ENCODE data around the gene SYNE3. TPM values are rescaled to one million over a fixed set of nuclear protein-coding genes. Genes with fewer than 3 reads are reported as not detected.

The SYNE3 gene
- total RNA-seq, 1 donor from 2014 or later, result 27.0 TPM

- intact Hi-C loops (cut with DNase I), result no loop called here
- H3K4me3 ChIP-seq, result no peak overlapping the region
- no peaks in the 10 kb centered on the region for H3K36me3 ChIP-seq
- no peak for TF ChIP-seq POLR2A (IDR thresholded peaks at IDR 0.05)
- TF ChIP-seq POLR2AphosphoS5 (IDR thresholded peaks at IDR 0.05; ENCODE audit: insufficient read depth in 1 of 2, low read depth in 1 of 2), result no peak
- TF ChIP-seq CTCF (IDR thresholded peaks at IDR 0.05), result no peak
- H3K9me3 ChIP-seq, result no peaks in the 10 kb centered on the region
- H3K27me3 ChIP-seq, result no peaks in the 10 kb centered on the region
- peak overlapping the region; percentile 77 for H3K27ac ChIP-seq
- no peak for DNase-seq (ENCODE audit: extremely low spot score in 2 of 2)
- H3K4me1 ChIP-seq, result peaks cover 57% of the 10 kb centered on the region
These were observed 26.3 kb downstream of the SYNE3 start for GRCh38 chr14:95490138-95490509.

GRCh38 chr14:95489214-95490137 lies 27.0 kb downstream of the SYNE3 start:
- Histone ChIP-seq H3K36me3 (no peaks in the 10 kb centered on the region), H3K9me3 (no peaks in the 10 kb centered on the region), H3K27me3 (no peaks in the 10 kb centered on the region), H3K4me3 (no peak overlapping the region), H3K27ac (peak overlapping the region; percentile 77), H3K4me1 (peaks cover 58% of the 10 kb centered on the region)
- TF ChIP-seq CTCF (IDR thresholded peaks at IDR 0.05) (no peak), POLR2AphosphoS5 (IDR thresholded peaks at IDR 0.05; ENCODE audit: insufficient read depth in 1 of 2, low read depth in 1 of 2) (peak in 1 of 2 donors; percentile 39)
- intact Hi-C loops (cut with DNase I), result no loop called here
- no peak for DNase-seq (ENCODE audit: extremely low spot score in 2 of 2)

GRCh38 chr14:95488376-95489213 lies 27.9 kb downstream of the SYNE3 start:
- H3K27ac ChIP-seq, result peak overlapping the region; percentile 77
- no peak overlapping the region for H3K4me3 ChIP-seq
- TF ChIP-seq POLR2AphosphoS5 (IDR thresholded peaks at IDR 0.05; ENCODE audit: insufficient read depth in 1 of 2, low read depth in 1 of 2) (no peak), CTCF (IDR thresholded peaks at IDR 0.05) (no peak)
- H3K4me1 ChIP-seq, result peaks cover 62% of the 10 kb centered on the region
- no peak for DNase-seq (ENCODE audit: extremely low spot score in 2 of 2)
- intact Hi-C loops (cut with DNase I), result no loop called here
- H3K9me3 ChIP-seq, result no peaks in the 10 kb centered on the region
- H3K27me3 ChIP-seq, result no peaks in the 10 kb centered on the region
- no peaks in the 10 kb centered on the region for H3K36me3 ChIP-seq

DNA sequence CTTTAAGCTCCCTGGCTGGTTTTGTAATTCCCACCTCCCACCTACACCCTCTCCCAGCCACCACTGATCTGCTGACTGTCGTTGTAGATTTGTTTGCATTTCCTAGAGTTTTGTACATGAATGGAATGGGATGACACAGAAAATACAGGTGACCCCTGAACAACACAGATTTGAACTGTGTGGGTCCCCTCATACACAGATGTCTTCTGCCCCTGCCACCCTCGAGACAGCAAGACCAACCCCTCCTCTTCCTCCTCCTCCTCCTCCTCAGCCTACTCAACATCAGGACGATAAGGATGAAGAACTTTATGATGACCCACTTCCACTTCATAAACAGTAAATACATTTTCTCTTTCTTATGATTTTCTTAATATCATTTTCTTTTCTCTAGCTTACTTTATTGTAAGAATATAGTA lies 28.8 kb downstream of the SYNE3 start:
- TF ChIP-seq POLR2A (IDR thresholded peaks at IDR 0.05) (no peak), POLR2AphosphoS5 (IDR thresholded peaks at IDR 0.05; ENCODE audit: insufficient read depth in 1 of 2, low read depth in 1 of 2) (no peak), CTCF (IDR thresholded peaks at IDR 0.05) (no peak)
- no peak overlapping the region for H3K4me3 ChIP-seq
- H3K27ac ChIP-seq, result peak overlapping the region; percentile 3
- peaks cover 71% of the 10 kb centered on the region for H3K4me1 ChIP-seq
- H3K27me3 ChIP-seq, result no peaks in the 10 kb centered on the region
- intact Hi-C loops (cut with DNase I), result no loop called here
- H3K36me3 ChIP-seq, result no peaks in the 10 kb centered on the region
- H3K9me3 ChIP-seq, result no peaks in the 10 kb centered on the region
- DNase-seq (ENCODE audit: extremely low spot score in 2 of 2), result no peak

Measured in vagina (tissue), 2 donors.